Measurements from ENCODE around the gene AUTS2. TPM values are rescaled to one million over a fixed set of nuclear protein-coding genes. Genes with fewer than 3 reads are reported as not detected.

The AUTS2 gene
- total RNA-seq, 1 donor from 2014 or later, result 125 TPM

GRCh38 chr7:69673074-69673473 lies 74.8 kb downstream of the AUTS2 start:
- no peaks in the 10 kb centered on the region for H3K36me3 Mint-ChIP-seq (ENCODE audit: insufficient read depth)
- no peaks in the 10 kb centered on the region for H3K27me3 Mint-ChIP-seq
- DNase-seq (ENCODE audit: low spot score, unreplicated experiment), result no peak
- H3K9me3 Mint-ChIP-seq (ENCODE audit: low read depth), result no peaks in the 10 kb centered on the region
- no peak overlapping the region for H3K27ac Mint-ChIP-seq
- H3K4me3 Mint-ChIP-seq (ENCODE audit: low read depth), result no peak overlapping the region
- peaks cover 18% of the 10 kb centered on the region for H3K4me1 Mint-ChIP-seq (ENCODE audit: low read depth)
- TF ChIP-seq CTCF (IDR thresholded peaks at IDR 0.05; ENCODE audit: unreplicated experiment), result no peak

- H3K9me3 Mint-ChIP-seq (ENCODE audit: low read depth), result no peaks in the 10 kb centered on the region
- no peak for DNase-seq (ENCODE audit: low spot score, unreplicated experiment)
- H3K27ac Mint-ChIP-seq, result peak overlapping the region; percentile 2
- H3K36me3 Mint-ChIP-seq (ENCODE audit: insufficient read depth), result no peaks in the 10 kb centered on the region
- no peak for TF ChIP-seq CTCF (IDR thresholded peaks at IDR 0.05; ENCODE audit: unreplicated experiment)
- H3K4me3 Mint-ChIP-seq (ENCODE audit: low read depth), result no peak overlapping the region
- peaks cover 21% of the 10 kb centered on the region for H3K4me1 Mint-ChIP-seq (ENCODE audit: low read depth)
- H3K27me3 Mint-ChIP-seq, result no peaks in the 10 kb centered on the region
Observed at GRCh38 chr7:69674701-69675182, 76.5 kb downstream of the AUTS2 start.

GRCh38 chr7:69676247-69676646 lies 78.0 kb downstream of the AUTS2 start:
- H3K27me3 Mint-ChIP-seq, result no peaks in the 10 kb centered on the region
- no peak for TF ChIP-seq CTCF (IDR thresholded peaks at IDR 0.05; ENCODE audit: unreplicated experiment)
- H3K9me3 Mint-ChIP-seq (ENCODE audit: low read depth), result no peaks in the 10 kb centered on the region
- peaks cover 20% of the 10 kb centered on the region for H3K4me1 Mint-ChIP-seq (ENCODE audit: low read depth)
- no peak for DNase-seq (ENCODE audit: low spot score, unreplicated experiment)
- H3K36me3 Mint-ChIP-seq (ENCODE audit: insufficient read depth), result no peaks in the 10 kb centered on the region
- no peak overlapping the region for H3K4me3 Mint-ChIP-seq (ENCODE audit: low read depth)
- no peak overlapping the region for H3K27ac Mint-ChIP-seq

- H3K4me3 Mint-ChIP-seq (ENCODE audit: low read depth), result no peak overlapping the region
- H3K4me1 Mint-ChIP-seq (ENCODE audit: low read depth), result peaks cover 20% of the 10 kb centered on the region
- H3K27me3 Mint-ChIP-seq, result no peaks in the 10 kb centered on the region
- peak; percentile 58 for TF ChIP-seq CTCF (IDR thresholded peaks at IDR 0.05; ENCODE audit: unreplicated experiment)
- no peak overlapping the region for H3K27ac Mint-ChIP-seq
- no peak for DNase-seq (ENCODE audit: low spot score, unreplicated experiment)
- H3K9me3 Mint-ChIP-seq (ENCODE audit: low read depth), result no peaks in the 10 kb centered on the region
- H3K36me3 Mint-ChIP-seq (ENCODE audit: insufficient read depth), result no peaks in the 10 kb centered on the region
Observed at GRCh38 chr7:69677054-69677852, 79.0 kb downstream of the AUTS2 start.

GRCh38 chr7:69677881-69678493 lies 79.7 kb downstream of the AUTS2 start:
- Mint-ChIP-seq H3K4me1 (ENCODE audit: low read depth) (peaks cover 19% of the 10 kb centered on the region), H3K27ac (peak overlapping the region; percentile 72), H3K9me3 (ENCODE audit: low read depth) (no peaks in the 10 kb centered on the region), H3K4me3 (ENCODE audit: low read depth) (no peak overlapping the region), H3K27me3 (no peaks in the 10 kb centered on the region), H3K36me3 (ENCODE audit: insufficient read depth) (no peaks in the 10 kb centered on the region)
- no peak for DNase-seq (ENCODE audit: low spot score, unreplicated experiment)
- no peak for TF ChIP-seq CTCF (IDR thresholded peaks at IDR 0.05; ENCODE audit: unreplicated experiment)
